HG03025 (cell line): ENCODE results near the gene SPINK4.
A peak's percentile ranks its signal among the peaks of the same experiment; 100 is the strongest.

ENCODE experiments used
- ATAC-seq: cut with Tn5 transposase; IDR thresholded peaks from one replicate; pipeline ENCODE4 v1.9.1; 2021; ENCODE audit warnings: mild to moderate bottlenecking, moderate library complexity; ENCODE audit not compliant: unreplicated experiment, low FRiP score

Gene SPINK4

DNA sequence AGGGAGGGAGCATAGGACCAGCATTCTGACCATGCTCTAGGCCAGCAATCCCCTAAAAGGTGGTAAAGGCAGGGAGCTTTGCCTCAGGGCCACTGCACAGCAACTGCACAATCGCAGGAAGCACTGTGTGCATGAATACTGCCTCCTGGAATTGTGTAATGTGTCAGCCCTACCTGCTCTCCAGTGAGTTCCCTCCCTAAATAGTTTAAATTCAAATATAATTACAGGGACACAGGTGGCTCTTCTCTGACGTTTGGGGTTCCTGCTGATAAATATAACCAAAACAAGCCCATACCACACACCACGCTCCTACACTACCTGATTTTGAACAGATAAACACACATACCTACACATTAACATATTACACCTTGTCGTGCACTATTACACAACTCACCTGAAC is 15.5 kb downstream of the SPINK4 start:
- ATAC-seq: no peak

DNA sequence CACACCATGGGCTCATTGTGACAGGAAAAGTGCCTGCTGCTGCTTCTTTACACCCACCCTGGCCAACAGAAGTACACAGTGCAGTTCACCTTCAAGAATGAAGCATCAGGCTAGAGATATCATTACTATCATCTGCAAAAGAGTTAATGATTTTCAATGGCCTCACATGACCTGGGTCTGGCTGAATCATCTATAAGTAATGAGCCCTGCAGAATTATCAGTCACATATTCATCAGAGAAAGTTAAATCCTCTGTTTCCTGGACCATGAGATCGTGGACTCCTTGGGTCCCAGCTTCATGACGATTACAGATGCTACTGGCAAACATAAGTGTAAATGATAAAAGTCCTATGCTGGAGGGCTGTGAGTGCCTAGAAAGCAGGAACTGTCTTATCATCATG is 16.3 kb downstream of the SPINK4 start:
- ATAC-seq: no peak

DNA sequence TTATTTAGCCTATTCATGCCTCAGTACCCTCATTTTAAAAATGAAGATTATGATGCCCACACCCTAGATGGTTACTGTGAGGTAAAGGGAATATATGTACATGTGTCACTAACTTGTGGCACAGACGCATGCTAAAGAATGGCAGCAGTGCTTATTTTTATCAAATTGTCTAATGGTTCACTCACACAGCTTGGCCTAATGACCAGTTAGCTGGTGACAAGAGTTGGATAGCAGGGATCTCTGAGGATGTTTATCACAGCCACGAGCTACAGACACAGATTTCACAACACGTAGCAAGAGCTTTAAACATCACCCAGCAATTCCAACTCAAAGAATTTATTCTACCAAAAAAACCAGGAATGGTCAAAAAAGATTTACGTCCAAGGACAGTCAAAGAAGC is 17.3 kb downstream of the SPINK4 start:
- no peak for ATAC-seq

DNA sequence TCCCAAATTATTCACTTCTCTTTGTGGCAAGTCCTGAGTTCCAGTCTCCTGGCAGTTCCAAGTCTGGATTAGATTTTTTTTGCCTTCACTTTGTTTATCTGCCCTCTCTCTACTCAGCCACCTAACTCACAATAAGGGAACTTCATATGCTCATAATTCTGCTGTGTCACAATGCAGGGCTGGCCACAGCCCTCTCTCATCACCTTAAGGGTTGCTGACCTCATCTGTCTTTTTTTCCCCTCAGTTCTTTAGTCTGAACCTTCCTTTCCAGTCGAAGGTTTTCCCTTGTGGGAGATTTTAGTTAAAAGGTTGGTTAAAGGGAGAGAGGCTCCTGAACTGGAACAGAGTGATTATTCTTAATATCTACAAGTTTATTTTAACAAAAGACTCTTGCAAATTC is 20.4 kb downstream of the SPINK4 start:
- ATAC-seq: no peak

DNA sequence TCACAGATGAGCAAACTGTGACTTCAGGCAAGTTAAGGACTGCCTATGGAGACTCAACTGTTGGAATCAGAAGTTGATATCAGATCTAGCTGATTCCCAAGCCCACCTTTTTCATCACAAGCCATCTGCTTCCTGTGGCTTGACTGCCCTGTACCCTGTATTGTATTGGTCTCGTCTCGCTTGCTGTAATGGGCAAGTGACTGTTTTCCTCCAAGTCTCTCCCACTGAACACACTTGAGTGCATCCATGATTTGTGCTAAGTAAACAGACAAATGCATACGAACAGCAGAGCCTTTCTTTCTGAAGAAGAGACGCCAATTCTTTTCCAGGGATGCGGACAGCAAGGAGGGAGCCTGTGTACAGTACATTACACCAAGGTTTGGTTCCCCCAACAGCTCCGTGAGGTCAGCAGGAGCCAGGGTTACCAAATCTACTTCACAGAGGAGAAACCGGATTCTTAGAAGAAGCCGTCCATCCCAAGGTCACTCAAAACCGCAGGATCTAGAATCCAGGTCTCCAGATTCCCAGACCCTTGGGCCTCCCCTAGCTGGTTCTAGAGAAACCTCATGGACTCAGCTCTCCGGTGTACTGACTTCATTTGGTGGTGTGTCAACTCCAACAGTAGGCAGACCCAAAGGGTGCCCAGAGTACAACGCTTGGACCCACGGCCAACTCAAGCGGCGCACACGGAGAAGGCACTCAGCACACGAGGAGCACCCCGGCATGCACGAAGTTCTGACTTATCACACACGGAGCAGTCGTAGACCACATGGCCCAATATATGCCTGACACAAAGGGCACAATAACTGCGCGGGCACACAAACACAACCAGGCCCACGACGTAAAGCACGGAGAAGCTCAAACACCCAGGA is 23.4 kb downstream of the SPINK4 start:
- no peak for ATAC-seq

DNA sequence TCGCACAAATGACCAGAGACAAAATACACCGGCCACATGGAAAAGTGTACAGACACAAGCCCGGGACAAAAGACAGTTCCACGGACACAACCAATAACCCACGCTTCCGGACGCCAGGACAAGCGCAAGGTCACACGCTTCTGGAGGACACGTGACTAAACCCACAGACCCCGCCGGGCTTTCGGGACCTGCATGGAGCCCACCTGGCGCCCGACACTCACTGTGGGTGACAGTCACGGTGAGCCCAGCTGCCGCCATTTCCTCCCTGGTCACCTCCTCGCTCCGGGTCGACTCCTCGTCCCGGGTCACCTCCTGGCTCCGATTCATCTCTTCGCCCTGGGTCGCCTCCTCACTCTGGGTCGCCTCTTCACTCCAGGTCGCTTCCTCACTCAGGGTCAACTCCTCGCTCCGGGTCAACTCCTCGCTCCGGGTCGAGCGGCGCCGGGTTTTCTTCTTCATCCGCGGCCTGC is 24.1 kb downstream of the SPINK4 start:
- ATAC-seq: peak; percentile 32

DNA sequence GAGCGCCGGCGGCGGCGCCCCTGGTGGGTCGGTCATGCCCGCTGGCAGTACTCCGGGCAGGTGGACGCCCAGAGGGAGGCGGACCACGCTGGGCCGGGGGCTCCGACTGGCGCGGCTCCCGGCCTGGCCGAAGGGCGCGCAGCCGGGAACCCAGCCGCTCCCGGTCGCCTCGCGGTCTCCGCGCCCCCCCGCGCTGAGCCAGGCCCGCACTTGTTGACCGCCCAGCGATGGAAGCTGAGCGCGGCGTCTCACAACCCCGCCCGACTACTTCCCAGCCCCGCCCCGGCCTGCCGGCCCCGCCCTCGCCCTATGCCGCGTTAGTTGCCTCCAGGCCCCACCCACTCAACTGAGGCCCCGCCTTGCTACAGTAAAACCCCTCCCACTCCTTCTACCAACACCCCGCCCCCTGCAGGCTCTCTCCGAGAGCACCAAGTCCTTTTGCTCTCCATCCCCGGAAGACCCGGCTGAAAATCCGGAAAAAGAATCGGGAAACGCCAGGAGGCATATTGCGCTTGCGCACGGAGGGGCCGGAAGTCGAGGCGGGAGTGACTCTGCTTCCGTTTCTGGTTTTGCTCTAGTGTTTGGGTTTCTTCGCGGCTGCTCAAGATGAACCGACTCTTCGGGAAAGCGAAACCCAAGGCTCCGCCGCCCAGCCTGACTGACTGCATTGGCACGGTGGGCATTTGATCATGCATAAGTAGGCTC is 24.7 kb downstream of the SPINK4 start, which contains the start of the genes BAG1 and CHMP5:
Gene BAG1, minus strand, starts transcription at position 236 of the 705 bp plus-strand sequence.
Gene CHMP5, plus strand, starts transcription at position 577 of the 705 bp plus-strand sequence. Its CDS starts 30 bp downstream, at position 607.
- peak; percentile 79 for ATAC-seq

DNA sequence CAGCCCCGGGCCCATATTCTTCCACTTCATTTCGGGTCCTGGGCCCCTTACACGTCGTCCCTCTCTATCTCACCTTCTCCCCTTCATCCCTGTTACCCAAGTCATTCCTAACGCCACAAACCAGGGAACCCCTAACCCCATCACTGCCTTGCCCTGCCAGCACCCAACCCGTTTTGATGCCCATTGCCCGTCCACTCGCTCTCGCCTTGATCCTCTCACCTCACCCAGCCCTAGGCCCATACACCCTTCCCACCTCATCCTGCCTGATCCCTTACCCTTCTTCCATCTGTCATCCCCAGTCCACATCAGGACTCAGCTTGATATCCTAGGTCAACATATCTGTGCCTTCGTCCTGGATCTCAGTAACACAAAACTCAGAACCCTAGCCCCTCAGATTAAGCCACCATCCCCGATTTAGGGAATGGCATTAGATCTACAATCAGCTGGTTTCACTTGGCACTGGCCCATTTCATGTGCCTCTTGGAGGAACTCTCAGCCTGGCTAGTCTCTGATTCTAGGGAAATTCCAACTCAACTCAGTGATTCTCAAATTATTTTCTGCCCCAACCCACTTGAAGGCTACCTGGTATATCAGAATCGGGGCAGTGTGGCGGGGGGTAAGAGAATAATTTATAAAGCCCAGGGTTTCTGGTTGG is 25.4 kb downstream of the SPINK4 start:
- ATAC-seq: no peak

DNA sequence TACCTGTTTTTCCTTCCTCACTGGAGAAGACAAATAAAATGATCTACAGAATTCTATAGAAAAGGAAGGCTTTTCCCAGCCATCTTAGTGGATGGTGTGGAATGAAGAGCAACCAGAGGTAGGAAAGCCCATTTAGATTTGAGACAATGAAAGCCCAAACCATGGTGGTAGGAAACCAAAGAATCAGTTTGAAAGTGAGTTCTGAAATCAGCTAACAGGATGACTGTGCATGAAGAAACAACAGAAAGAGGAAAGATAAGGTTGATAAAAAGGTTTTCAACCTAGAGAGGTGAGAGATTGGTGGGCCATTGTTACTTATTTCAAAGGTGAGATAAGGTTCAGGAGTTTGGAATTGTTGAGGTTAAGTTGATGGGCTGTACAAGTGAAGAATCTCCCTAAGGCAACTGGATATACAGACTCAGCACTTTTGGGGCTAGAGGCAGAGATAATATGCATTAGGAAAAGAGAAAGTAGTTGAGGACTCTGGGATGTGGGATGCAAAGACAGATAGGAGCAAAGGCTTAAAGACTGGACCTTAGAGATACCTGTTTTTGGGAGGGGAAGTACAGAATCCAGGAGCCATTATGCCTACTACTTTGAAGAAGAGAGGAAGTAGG is 27.3 kb downstream of the SPINK4 start:
- ATAC-seq: no peak

DNA sequence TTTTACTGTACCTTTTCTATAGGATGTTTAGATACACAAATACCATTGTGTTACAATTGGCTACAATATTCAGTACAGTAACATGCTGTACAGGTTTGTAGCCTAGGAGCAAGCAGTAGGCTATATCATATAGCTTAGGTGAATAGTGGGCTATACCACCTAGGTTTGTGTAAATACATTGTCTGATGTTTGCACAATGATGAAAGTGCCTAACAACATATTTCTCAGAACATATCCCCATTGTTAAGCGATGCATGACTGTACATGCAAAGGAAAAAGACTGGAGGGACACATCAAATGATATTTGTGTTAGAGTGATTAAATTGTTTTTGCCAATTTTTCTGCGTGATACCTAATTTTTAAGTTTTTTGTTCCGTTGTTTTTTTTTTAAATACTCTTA is 30.2 kb downstream of the SPINK4 start:
- ATAC-seq: no peak

DNA sequence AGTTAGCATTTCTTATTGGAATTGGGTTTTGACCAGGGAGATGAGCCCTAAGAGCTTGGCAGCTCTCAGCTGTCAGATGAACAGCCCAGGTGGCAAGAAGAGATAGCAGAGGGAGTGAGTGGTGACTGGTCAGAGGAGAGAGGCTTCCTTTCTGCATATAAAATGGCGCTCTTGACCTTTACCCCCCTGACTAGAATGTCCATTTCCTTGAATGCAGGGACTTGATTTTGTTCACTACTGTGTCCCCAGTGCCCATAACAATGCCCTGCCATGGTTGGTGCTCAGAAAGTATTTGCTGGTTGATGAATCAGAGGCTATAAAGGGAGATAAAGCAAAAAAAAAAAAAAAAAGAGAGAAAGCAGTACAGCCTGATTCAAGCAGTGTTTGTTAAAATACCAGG is 32.1 kb downstream of the SPINK4 start:
- no peak for ATAC-seq

DNA sequence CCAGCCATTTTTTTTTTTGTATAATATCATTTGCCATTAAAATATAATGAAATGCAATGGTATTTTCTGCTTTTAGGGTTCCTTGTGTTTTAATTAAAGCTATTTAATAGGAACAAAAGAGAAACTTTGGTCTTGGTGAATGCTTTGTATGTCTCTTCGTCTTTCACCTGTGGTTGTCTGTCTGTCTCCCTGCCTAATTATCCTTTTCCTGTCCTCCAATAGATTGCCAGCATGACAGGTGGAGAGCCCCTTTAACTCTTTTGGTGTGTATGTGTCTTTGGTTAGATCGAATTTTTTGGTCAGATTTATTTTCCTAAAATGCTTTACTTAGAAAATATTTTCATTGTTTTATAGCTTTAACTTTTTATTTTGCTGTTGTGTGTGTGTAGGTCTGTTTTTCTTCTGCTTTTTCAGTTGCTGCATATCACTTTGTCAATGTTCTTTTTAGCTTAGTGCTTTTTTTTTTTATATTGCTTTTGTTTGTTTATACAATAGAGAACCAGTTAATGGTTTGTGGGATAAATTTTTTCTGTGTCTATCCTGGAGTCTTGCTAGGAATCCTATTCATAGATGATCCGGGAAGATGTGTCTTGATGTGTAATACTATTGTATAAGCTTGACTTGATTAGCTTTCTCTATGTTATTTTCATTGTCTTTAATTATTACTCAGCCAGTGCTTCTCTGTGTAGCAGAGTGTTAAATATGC is 33.5 kb downstream of the SPINK4 start:
- ATAC-seq: no peak

DNA sequence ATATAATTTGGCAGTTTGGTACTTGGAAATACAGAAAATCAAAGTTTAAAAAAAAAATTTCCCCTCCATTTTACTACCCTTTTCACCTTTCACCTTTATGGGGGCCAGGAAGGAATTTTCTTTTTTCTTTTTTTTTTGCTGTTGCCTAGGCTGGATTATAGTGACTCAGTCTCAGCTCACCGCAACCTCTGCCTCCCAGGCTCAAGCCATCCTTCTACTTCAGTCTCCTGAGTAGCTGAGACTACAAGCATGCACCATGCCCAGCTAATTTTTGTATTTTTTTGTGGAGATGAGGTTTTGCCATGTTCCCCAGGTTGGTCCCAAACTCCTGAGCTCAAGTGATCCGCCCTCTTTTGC is 34.0 kb downstream of the SPINK4 start:
- no peak for ATAC-seq

DNA sequence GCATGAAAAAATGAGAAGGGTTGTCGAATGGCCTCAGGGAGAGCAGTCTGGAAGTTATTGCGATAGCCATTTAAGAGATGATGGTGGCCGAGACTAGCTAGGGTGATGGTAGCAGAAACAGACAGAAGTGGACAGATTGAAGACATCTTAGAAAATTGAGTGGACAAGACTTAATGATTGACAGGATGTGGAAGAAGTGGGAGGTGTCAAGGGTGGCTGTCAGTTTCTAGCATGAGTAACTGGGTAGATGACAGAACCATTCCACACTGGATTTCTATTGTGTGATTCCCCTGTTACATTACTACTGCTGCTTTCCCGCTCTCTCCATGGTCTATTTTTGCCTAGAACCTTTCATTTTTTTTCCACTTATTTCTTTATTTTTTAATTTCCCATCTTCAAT is 37.5 kb downstream of the SPINK4 start:
- no peak for ATAC-seq

DNA sequence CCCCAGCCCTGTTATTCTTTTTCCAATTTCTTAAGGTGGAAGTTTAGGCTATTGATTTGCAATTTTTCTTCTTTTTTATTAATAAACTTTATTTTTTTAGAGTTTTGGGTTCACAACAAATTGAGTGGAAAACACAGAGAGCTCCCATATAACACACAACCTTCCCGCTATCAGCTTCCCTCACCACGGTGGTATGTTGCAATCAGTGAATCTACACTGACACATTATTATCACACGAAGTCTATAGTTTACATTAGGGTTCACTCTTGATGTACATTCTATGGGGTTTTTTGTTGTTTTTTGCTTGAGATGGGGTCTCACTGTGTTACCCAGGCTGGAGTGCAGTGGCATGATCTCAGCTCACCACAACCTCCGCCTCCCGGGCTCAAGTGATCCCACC is 45.5 kb downstream of the SPINK4 start:
- ATAC-seq: no peak

DNA sequence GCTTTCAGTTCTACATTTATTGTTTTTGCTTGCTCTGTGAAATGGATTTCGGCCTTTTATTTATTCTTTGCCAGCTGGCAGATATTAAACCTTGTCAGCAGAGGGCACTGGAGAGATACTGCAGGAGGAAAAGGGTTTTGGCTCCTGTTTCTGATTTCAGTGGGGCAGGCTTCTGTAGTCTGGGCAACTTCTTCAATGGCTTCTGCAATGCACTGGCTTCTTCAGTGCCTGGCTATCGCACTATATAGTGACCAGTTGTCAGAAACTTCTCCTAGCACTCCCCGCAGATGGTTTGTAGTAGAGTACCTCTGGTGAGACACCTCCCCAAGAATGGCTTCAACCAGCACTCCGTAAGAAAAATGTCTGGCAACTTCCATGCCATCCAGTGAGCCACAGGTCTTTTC is 47.1 kb downstream of the SPINK4 start:
- ATAC-seq: no peak

DNA sequence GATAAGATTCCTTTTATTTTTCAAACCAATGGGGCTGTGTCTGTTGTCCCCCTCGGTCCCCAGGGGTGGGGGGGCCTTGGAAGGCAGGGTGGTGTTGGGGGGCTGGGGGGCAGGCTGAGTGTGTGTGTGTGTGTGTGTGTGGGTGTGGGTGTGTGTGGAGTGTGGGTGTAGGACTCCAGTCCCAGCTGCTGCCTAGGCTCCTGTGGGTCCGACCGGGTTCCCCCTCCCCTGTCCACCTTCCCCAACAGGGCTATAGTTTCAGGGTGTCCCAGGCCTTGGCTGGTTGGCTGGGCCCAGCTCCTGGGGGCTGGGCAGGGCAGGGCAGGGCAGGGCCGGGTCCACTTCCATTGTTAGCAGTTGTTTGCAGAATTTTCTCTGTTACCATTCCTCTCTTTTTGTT is 48.3 kb downstream of the SPINK4 start:
- ATAC-seq: no peak

DNA sequence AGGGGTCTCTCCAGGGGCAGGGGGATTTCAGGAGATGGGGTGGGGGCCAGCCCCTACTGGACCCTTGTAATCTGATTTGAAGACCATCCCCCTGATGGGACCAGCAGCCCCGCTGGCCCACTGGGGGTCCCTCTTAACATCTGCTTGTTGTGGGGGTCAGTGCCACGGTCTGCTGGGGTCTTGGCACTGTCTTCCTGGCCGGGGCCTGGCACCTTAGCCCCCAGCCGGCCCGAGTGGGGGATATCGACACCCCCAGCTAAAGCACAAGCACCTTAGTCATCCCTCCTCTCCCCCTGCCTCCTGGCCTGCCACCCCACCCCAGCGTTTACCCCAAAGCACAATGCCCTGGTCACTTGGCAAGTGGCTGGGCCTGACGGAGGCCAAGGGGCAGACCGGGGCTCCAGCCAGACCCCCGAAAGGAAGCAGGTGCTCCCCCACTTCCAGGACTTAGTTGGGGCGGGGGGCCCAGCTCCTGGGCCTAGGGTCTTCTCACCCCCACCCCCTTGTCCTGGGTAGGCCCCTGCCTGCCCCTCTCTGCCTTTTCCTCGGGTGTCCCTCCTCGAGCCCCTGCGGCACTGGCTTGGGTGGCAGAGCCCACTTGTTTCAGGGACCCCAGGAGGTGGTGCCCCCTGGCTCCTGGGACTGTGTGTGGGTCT is 49.0 kb downstream of the SPINK4 start:
- no peak for ATAC-seq

DNA sequence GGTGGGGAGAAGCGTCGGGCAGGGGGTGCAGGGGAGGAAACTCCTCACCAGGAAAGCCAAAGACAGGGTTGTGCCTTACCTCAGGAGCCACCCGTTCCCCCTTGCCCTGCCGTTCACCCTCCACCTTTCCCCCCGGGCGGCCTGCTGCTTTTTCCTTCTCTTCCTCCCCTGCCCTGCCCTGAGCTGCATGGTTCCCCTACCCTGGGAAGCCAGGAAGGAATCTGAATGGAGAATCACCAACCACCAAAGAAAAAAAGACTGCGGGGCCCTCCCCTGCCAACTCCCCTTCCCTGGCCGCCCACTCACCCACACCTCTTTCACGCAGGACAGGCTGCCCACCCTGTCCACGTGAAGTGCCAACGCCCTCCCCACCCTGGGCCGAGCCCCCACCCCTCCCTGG is 49.5 kb downstream of the SPINK4 start:
- ATAC-seq: no peak

DNA sequence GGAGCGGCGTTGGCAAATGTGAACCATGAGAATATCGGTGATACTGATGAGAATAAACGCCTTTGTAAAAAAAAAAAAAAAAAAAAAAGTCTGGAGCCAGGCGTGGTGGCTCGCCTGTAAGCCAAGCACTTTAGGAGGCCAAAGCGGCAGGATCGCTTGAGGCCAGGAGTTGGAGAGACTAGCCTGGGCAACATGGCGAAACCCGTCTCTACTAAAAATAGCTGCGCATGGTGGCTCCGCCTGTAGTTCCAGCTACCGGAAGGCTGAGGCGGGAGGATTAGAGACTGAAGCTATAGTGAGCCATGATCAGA is 49.9 kb downstream of the SPINK4 start:
- ATAC-seq: peak; percentile 34
